Fibroblast of lung (primary cell): ENCODE results near the gene ULBP1. TPM values are rescaled to one million over a fixed set of nuclear protein-coding genes. Genes with fewer than 3 reads are reported as not detected.

Experiments
- DNase-seq, 2 donors: peaks; one replicate each; pipeline versions ENCODE4 v3.0.0 to v3.0.0-alpha.2; 2010; ENCODE audit warnings: low read depth in 2 of 2
- H2AFZ ChIP-seq: 2 replicates; pipeline ENCODE4 v1.5.1; 2012; ENCODE audit warnings: low read length, control low read depth, inconsistent platforms
- H3K27ac ChIP-seq: 2 replicates; pipeline ENCODE4 v1.5.1; 2011; ENCODE audit warnings: low read length, control low read depth; ENCODE audit not compliant: insufficient read depth
- H3K27me3 ChIP-seq: 2 replicates; pipeline ENCODE4 v1.5.1; 2011; ENCODE audit warnings: mild to moderate bottlenecking, low read length; ENCODE audit not compliant: control insufficient read depth, insufficient read depth
- H3K36me3 ChIP-seq: 2 replicates; pipeline ENCODE4 v1.5.1; 2011; ENCODE audit warnings: low read length; ENCODE audit not compliant: control insufficient read depth, insufficient read depth
- H3K4me1 ChIP-seq: 2 replicates; pipeline ENCODE4 v1.5.1; 2011; ENCODE audit warnings: low read length; ENCODE audit not compliant: control insufficient read depth, insufficient read depth; ENCODE audit errors: extremely low read depth
- H3K4me2 ChIP-seq: 2 replicates; pipeline ENCODE4 v1.5.1; 2011; ENCODE audit warnings: low read length, control low read depth; ENCODE audit not compliant: insufficient read depth; ENCODE audit errors: extremely low read depth
- H3K4me3 ChIP-seq, 4 experiments: fragments of 200-600 bp in 1 of 4; sonication (generic) in 1 of 4; replicated peaks in 1 of 4; 2 replicates each; pipeline ENCODE4 v1.5.1; 2011 to 2016; ENCODE audit warnings: low read length in 4 of 4, low read depth in 3 of 4, mild to moderate bottlenecking in 3 of 4, control low read depth in 2 of 4, inconsistent platforms in 1 of 4, mixed read lengths in 1 of 4; ENCODE audit not compliant: insufficient read depth in 1 of 4; ENCODE audit errors: control extremely low read depth in 1 of 4
- H3K79me2 ChIP-seq: 2 replicates; pipeline ENCODE4 v1.5.1; 2012; ENCODE audit warnings: mild to moderate bottlenecking, low read length, inconsistent platforms; ENCODE audit not compliant: control insufficient read depth, insufficient read depth
- H3K9ac ChIP-seq: 2 replicates; pipeline ENCODE4 v1.5.1; 2011; ENCODE audit warnings: mild to moderate bottlenecking, low read length, control low read depth; ENCODE audit not compliant: insufficient read depth
- H3K9me3 ChIP-seq: 2 replicates; pipeline ENCODE4 v1.5.1; 2012; ENCODE audit warnings: low read depth, low read length; ENCODE audit not compliant: control insufficient read depth, insufficient read depth
- H4K20me1 ChIP-seq: 2 replicates; pipeline ENCODE4 v1.5.1; 2011; ENCODE audit warnings: low read length; ENCODE audit not compliant: control insufficient read depth, insufficient read depth; ENCODE audit errors: extremely low read depth
- EZH2 ChIP-seq: IDR thresholded peaks from 2 replicates; pipeline ENCODE4 v1.5.1; 2012; ENCODE audit warnings: low read length, control low read depth, mild to moderate bottlenecking; ENCODE audit errors: missing control alignments
- polyA plus RNA-seq, 2 donors: library from polyadenylated mRNA; depleted of rRNA in 1 of 2; stranded (reverse) in 1 of 2; unstranded in 1 of 2; fragments of >200 nt; gene quantifications; 2 replicates each; pipeline ENCODE4 v1.2.1, GENCODE V29; 2011 to 2012; ENCODE audit warnings: missing spikeins in 1 of 2
- total RNA-seq: library from RNA; depleted of rRNA; stranded (reverse); fragments of >200 nt; gene quantifications from 2 replicates; pipeline ENCODE4 v1.2.1, GENCODE V29; 2014
- TF ChIP-seq, protein P1 (sequence below), 2 donors: IDR thresholded peaks in 1 of 2; conservative IDR thresholded peaks in 1 of 2; 1 replicate in 1 of 2; 2 replicates in 1 of 2; pipeline ENCODE4 v1.5.1; 2011 to 2012; ENCODE audit warnings: low read length in 2 of 2, control low read depth in 1 of 2, inconsistent platforms in 1 of 2, low read depth in 1 of 2, mild to moderate bottlenecking in 1 of 2

ULBP1 gene
- total and polyA plus RNA-seq, 2 donors (not counting 1 experiment from before 2014, with no cell fraction given) = 0.83 to 1.1 TPM

DNA sequence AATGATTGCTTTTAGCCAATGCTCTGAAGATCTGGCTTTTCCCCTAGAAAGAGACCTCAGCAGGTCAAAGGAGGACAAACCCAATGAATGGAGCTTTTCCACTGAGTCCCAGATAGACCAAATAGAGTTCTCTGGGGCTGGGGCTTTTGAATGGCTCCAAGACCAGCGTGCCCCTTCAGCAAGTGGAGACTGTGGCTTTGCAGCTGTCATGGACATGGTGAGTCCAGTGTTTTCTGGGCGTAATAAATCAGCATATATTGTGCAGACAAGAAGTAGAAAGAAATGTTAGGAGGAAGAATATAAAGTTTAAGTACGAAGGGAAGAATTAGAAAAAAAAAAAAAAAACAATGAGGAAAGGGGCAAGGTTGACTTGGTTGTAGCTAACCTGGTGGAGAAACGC lies 28.1 kb downstream of the ULBP1 start:
- no peak for TF ChIP-seq EZH2
- TF ChIP-seq, protein P1, sequence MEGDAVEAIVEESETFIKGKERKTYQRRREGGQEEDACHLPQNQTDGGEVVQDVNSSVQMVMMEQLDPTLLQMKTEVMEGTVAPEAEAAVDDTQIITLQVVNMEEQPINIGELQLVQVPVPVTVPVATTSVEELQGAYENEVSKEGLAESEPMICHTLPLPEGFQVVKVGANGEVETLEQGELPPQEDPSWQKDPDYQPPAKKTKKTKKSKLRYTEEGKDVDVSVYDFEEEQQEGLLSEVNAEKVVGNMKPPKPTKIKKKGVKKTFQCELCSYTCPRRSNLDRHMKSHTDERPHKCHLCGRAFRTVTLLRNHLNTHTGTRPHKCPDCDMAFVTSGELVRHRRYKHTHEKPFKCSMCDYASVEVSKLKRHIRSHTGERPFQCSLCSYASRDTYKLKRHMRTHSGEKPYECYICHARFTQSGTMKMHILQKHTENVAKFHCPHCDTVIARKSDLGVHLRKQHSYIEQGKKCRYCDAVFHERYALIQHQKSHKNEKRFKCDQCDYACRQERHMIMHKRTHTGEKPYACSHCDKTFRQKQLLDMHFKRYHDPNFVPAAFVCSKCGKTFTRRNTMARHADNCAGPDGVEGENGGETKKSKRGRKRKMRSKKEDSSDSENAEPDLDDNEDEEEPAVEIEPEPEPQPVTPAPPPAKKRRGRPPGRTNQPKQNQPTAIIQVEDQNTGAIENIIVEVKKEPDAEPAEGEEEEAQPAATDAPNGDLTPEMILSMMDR (conservative IDR thresholded peaks at IDR 0.05 in 1 of 2, IDR thresholded peaks at IDR 0.05 in 1 of 2; ENCODE audit: low read depth in 1 of 2, low read length in 2 of 2) = no peak
- Histone ChIP-seq H3K4me1 (no peaks in the 10 kb centered on the region), H3K9ac (no peak overlapping the region), H3K9me3 (no peaks in the 10 kb centered on the region), H3K36me3 (no peaks in the 10 kb centered on the region), H2AFZ (no peak overlapping the region), H3K27ac (no peak overlapping the region), H3K4me2 (no peak overlapping the region), H3K27me3 (peaks cover 59% of the 10 kb centered on the region), H3K4me3 (no peak overlapping the region), H3K79me2 (no peaks in the 10 kb centered on the region), H4K20me1 (no peaks in the 10 kb centered on the region)
- DNase-seq = no peak

DNA sequence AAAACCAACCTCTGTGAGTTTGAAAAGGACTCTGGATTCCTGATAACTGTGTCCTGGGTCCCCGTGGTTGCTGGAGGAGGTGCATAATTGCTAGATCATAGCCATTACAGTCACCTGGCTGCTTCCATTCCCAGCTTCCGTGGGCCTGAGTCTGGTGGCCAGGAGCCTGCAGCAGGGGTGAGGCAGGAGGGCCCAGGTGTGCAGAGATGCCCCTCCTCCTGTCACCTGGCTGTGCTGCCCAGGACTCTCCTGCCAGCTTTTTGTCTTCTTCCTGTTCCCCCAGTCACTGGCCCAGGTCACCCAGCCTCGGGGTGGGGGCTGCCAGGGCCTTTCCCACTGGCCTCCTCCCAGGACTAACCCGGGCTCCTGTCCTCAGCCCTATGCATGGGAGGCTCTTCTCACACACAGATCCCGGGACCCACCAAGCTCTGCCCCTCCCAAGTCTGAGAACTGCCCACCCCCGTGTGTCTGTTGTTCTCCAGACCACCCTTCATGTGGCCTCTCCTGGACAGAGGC lies 31.6 kb downstream of the ULBP1 start:
- no peak for DNase-seq
- H3K36me3 ChIP-seq = no peaks in the 10 kb centered on the region
- no peaks in the 10 kb centered on the region for H3K4me1 ChIP-seq
- no peak overlapping the region for H3K27ac ChIP-seq
- no peak overlapping the region for H3K4me3 ChIP-seq
- H3K9me3 ChIP-seq = no peaks in the 10 kb centered on the region
- no peak overlapping the region for H3K4me2 ChIP-seq
- no peaks in the 10 kb centered on the region for H4K20me1 ChIP-seq
- peaks cover 36% of the 10 kb centered on the region for H3K27me3 ChIP-seq
- no peak overlapping the region for H3K9ac ChIP-seq
- H2AFZ ChIP-seq = no peak overlapping the region
- no peak for TF ChIP-seq EZH2
- TF ChIP-seq, protein P1 (conservative IDR thresholded peaks at IDR 0.05 in 1 of 2, IDR thresholded peaks at IDR 0.05 in 1 of 2; ENCODE audit: low read depth in 1 of 2, low read length in 2 of 2) = no peak
- H3K79me2 ChIP-seq = no peaks in the 10 kb centered on the region

DNA sequence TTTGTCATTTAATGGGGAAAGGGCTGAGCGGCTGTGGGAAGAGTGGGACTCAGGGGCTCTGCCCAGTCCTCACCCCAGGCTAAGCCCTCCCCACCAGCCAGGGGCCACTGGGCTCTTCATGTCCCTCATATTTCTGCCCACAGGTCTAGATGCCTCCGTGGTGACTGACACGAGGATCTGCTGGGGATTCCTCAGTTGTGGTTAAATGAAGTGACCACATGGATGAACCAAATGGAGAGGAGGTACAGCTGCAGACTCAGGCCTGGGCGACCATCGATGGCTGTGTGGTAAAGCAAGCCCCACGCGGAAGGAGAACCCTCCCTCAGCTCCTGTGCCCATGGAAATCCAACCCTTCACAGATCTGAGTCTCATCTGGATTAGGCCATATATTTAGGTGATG lies 32.2 kb downstream of the ULBP1 start:
- Histone ChIP-seq H3K27me3 (peaks cover 29% of the 10 kb centered on the region), H3K9me3 (no peaks in the 10 kb centered on the region), H2AFZ (no peak overlapping the region), H3K9ac (no peak overlapping the region), H3K4me3 (no peak overlapping the region), H3K79me2 (no peaks in the 10 kb centered on the region), H3K36me3 (no peaks in the 10 kb centered on the region), H4K20me1 (no peaks in the 10 kb centered on the region), H3K4me1 (no peaks in the 10 kb centered on the region), H3K27ac (no peak overlapping the region), H3K4me2 (no peak overlapping the region)
- TF ChIP-seq EZH2 = no peak
- TF ChIP-seq, protein P1 (conservative IDR thresholded peaks at IDR 0.05 in 1 of 2, IDR thresholded peaks at IDR 0.05 in 1 of 2; ENCODE audit: low read depth in 1 of 2, low read length in 2 of 2) = no peak
- no peak for DNase-seq
